SU-DHL-6 (cell line): Measurements from ENCODE around the gene MRGPRF.

ENCODE experiments used
- EZH2phosphoT487 ChIP-seq: fragments of 200-600 bp; sonication (generic), shearing (Covaris generic); conservative IDR thresholded peaks from 2 replicates; pipeline ENCODE4 v1.6.1; 2018; ENCODE audit warnings: mild to moderate bottlenecking, antibody characterized with exemption, low read length, moderate library complexity, mixed read lengths
- TF ChIP-seq, protein P1 (sequence below): fragments of 200-600 bp; sonication (generic); IDR thresholded peaks from one replicate; pipeline ENCODE4 v1.5.1; 2017; ENCODE audit warnings: antibody characterized with exemption, mild to moderate bottlenecking, low read length, moderate library complexity; ENCODE audit not compliant: insufficient read depth, poor library complexity, severe bottlenecking

DNA sequence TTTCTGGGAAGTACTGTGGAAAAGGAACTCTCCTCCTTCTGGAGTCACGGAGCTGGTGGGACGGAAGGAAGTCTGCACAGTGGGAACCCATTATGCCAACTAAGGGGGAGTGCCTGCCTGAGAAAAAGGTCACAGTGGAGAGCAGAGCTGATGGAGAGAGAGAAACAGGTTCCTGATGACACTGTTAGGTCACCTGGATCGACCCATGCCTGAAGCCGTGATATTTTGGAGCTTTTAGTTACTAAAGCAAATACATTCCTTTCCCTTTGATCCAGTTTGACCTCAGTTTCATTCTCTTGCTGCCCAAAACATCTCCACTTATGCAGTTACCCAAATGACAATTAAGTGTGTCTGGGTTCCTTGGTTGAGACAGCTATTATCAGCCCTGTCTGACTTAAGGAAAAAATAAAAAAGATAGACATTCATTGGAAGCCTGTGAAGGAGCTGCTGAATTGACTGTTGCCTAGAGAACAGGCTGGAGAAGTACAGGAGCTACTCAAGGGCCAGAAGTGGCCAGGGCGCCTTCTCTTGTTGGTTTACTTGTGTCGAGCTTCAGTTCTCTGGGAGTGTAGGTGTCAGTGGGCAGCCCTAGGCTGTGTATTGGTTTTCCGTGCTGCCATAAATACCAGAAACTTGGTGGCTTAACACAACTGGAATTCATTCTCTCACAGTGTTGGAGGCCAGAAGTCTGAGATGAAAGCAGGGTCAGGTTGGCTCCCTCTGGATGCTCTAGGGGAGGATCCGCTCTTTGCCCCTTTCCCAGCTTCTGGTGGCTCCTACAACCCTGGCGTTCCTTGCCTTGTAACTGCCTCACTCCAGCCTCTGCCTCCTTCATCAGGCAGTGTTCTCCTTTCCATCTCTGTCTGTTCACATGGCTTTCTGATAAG, 45.9 kb downstream of the MRGPRF start:
- TF ChIP-seq, protein P1, sequence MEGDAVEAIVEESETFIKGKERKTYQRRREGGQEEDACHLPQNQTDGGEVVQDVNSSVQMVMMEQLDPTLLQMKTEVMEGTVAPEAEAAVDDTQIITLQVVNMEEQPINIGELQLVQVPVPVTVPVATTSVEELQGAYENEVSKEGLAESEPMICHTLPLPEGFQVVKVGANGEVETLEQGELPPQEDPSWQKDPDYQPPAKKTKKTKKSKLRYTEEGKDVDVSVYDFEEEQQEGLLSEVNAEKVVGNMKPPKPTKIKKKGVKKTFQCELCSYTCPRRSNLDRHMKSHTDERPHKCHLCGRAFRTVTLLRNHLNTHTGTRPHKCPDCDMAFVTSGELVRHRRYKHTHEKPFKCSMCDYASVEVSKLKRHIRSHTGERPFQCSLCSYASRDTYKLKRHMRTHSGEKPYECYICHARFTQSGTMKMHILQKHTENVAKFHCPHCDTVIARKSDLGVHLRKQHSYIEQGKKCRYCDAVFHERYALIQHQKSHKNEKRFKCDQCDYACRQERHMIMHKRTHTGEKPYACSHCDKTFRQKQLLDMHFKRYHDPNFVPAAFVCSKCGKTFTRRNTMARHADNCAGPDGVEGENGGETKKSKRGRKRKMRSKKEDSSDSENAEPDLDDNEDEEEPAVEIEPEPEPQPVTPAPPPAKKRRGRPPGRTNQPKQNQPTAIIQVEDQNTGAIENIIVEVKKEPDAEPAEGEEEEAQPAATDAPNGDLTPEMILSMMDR: no peak
- no peak for TF ChIP-seq EZH2phosphoT487
